UCSD-AML1 (cell line): ENCODE data around the gene UBXN10.
"Not testable (repeated sequence)": the region's sequence is repeated elsewhere in the genome, so short reads cannot be mapped to it uniquely, and the experiment has no call there.

Source experiments
- DNase-seq: peaks from one replicate; lab custom pipeline; 2025; ENCODE audit not compliant: unreplicated experiment; lab: John Stamatoyannopoulos, UW

Gene UBXN10

DNA sequence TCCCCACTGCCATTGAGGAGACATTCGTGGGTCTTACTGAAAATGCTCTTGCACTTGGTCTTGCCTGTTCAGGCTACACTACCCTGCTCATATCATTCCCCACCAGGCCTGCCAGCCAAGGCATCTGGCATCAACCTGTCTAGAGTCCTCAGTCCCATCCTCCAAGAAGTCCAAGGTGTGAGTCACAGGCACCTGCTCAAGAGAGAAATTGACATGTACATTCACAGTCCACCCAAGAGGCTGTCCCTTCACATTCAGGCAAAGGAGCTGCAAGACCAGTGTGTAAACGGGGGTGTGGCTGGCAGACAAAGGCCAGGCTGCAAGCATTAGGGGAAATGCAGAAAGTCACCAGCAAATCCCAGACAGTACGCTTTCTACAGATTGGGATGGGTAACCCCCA lies 13.5 kb downstream of the UBXN10 start:
- DNase-seq, result no peak

- no peak for DNase-seq
Measured at GRCh38 chr1:20199840-20200239, 13.9 kb downstream of the UBXN10 start.

DNA sequence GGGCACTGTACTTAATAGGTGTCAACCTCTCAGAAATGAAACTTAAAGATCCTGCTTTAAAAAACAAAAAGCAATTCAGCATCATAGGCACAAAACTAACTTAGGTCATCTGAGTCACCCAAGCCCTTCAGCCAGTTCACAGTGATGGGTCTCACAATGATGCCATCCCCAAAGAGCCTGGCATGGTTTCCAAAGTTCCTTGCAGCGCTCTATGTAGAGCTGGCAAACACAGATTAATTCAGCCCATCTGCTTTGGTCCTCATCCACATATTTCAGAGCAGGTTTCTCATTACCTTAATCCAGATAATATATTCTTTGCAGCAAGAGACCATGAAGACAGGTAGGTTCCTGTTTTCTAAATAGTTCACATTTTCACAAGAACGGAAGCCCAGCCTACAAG lies 15.1 kb downstream of the UBXN10 start:
- DNase-seq, result no peak

GRCh38 chr1:20202166-20202565 lies 16.3 kb downstream of the UBXN10 start:
- DNase-seq, result no peak

- DNase-seq, result no peak
Measured at GRCh38 chr1:20207546-20207945, 21.6 kb downstream of the UBXN10 start.

DNA sequence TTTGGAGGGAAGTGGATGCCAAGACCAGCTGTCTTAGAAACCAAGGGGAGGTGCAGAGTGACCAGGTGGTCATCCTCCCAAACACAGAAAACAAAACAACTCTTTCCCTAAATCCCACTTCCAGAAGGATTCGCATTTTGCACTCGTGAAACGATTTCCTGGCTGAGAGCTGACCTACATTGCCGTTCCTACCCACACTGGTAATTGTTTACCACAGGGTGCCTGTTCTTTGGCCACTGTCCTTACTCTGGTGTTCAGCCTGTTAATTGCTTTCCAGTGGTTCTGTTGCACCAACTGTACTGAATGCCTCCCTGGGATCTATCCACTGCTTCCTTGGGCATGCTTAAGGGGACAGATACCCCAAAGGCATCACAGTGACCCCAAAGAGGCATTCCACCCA lies 23.6 kb downstream of the UBXN10 start:
- DNase-seq, result no peak

- no peak for DNase-seq
Measured at GRCh38 chr1:20210736-20211460, 25.0 kb downstream of the UBXN10 start.

DNA sequence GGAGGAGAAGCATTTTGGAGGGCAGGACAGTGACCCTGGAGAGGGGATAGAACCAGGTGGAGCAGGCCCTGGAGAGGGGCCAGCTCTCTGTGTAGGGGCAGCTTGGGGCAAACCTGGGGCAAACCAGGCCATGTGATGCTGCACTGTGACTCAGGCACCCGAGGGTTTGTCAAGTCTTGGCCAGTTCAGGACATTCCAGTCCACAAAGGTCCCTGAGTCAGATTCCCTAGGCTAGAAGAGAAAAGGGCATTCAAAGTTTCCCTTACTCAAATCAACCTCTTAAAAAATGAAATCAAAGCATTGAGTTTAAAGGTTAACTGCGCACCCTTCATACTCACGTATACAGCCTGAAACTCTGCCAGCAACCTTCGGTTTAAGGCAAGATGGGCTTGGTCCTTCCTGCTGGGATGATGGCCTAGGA lies 25.6 kb downstream of the UBXN10 start:
- DNase-seq, result no peak

DNA sequence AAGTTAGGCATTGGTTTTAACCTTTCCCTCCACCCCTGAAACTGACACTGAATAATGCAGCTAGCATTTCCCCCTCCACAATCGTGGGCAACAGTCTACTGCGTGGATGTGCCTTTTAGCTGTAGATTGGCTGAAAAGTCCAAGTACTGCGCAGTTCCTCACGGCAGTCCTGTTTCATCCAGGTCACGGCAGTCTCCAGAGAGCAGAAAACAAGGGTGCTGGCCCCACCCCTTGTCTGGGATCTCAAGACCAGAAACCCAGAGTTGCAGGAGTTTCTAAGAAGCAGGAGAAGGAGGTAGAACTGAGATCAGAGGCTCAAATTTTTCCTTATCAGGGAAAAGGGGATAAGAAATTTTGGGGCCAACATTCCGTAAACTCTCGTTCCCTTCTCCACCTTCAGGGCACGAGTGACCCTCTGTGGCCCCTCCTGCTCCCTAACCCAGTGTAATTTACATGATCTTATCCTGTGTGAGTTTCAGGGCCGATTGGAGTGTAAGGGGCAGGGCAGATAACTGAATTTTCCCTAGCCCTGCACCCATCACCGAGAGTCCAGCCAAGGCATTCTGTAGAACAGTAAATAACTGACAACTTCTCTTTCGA lies 26.3 kb downstream of the UBXN10 start:
- no peak for DNase-seq

GRCh38 chr1:20212685-20213331 lies 26.9 kb downstream of the UBXN10 start:
- DNase-seq, result peak; percentile 46

GRCh38 chr1:20215716-20216115 lies 29.8 kb downstream of the UBXN10 start:
- no peak for DNase-seq

GRCh38 chr1:20216574-20216973 lies 30.7 kb downstream of the UBXN10 start:
- DNase-seq, result no peak

GRCh38 chr1:20219053-20219452 lies 33.2 kb downstream of the UBXN10 start:
- not testable (repeated sequence) for DNase-seq

- no peak for DNase-seq
Measured at GRCh38 chr1:20220036-20220435, 34.1 kb downstream of the UBXN10 start.

DNA sequence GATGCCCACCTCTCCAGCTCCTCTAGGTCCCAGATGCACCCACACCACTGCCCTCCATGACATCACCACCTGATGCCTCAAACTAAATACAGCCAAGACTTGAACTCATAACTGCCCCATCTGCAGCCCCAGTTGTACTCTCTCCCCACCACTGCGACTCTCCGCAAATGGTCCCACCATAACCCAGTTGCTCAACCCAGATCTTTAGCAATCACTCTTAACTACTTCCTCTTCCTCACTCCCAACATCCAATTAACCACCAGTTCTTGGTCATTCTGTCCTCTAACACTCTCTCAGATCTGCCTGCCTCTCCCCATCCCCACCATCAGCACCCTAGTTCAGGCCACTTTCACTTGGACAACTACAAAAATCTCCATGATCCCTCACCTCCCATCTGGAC lies 37.2 kb downstream of the UBXN10 start:
- no peak for DNase-seq

DNA sequence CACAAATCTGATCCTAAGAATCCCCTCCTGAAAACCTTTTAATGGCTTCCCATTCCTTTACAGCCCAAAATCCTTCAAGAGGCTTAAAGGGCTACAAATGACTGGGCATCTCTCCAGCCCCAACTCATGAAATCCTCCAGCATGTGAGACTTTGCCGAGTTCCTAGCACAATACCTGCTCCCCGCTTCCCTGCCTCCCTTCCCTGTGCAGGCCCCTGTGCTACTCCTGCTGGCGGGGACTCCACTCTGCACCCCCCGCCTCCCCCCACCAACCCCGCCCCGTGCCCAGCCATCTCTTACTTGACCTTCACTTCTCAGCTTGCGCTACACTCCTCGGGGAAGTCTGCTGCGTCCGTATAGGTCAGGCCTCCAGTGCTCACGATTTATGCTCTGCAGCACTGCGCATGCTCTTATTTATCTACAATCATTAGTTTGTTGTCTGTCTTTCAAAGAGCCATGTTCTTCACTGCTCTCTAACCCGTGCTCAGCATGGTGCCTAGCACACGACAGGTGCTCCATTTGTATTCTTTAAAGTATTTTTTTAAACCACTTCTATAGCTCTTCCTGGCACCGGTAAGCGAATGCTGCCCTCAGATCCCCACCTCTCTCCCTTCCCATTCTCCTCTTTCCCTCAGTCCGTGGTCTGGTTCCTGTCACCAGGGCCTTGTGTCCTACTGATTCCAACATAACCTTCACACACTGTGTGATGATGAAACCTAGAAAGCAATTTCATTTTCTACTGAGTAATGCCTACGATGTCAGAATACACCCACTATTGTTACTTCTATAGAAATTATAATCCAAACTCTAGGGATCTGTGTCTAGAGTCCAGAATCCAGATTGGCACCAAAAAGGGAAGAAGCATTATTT lies 37.9 kb downstream of the UBXN10 start:
- no peak for DNase-seq

DNA sequence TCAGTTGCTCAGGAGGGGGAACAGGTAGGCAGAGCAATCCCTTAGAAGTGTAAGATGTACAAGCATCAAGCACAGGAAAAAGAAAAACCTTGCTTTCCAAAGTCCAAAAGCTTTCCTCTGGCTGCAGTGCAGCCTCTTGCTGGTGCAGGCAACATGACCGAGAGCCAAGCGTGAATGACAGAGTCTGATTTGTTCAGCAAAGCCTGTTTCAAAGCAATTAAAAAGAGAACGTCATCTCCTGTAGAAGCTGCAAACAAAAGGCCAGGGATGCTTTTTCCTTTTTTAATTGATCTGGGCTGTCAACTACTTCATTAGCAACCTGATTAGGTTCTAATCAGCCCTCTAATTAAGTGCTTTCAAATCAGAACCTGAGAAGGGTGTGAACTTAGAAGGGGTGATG lies 38.6 kb downstream of the UBXN10 start:
- DNase-seq, result no peak

DNA sequence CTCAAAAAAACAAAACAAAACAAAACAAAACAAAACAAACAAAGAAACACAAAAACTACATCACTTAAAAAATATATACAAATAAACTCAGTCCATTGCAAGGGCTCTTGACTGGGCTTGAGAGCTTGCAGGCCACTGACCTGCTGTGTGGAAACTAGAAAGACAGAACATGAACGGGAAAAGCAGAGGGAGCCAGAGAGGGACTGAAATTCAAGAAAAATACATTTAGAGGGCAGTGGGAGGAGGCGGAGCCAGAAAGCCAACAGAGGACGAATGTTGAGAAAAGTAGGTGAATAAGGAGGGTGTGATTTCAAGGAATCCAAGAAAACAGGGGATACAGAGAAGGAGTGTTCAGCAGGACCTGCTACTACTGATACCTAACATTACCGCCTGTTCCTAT lies 41.8 kb downstream of the UBXN10 start:
- DNase-seq, result no peak

DNA sequence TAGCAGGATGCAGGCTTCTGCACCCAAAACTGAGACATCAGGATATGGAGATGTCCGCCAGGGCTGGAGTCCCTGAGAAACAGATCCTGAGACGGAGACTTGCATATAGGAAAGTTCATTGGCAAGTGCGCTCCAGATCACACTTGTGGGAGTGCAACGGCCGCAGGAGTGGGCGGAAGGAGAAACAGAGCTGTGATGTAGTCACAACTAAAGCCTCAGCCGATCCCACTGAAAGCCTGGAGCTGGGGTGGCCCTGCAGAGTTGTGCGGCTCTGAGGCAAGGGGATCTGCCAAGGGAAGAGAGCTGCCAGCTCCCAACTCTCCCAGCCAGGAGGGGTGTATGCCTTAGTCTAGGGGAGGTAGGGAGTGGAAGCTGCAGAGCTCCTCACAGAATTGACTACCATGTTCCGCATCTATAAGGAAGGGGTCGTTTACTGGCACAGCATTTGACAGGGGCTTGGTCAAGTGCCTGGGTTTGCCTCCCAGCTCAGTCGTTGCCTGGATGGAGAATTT lies 42.5 kb downstream of the UBXN10 start:
- DNase-seq, result no peak

- DNase-seq, result no peak
Measured at GRCh38 chr1:20229171-20229570, 43.3 kb downstream of the UBXN10 start.

DNA sequence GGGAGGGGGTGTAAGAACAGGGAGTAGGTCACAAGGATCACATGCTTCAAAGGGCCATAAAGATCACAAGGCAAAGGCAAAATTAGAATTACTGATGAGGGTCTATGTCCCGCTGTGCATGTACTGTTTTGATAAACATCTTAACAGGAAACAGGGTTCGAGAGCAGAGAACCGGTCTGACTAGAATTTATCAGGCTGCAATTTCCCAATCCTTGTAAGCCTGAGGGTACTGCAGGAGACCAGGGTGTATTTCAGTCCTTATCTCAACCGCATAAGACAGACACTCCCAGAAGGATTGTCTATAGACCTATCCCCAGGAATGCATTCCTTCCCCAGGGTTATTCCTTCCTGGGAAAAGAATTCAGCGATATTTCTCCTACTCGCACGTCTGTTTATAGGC lies 46.7 kb downstream of the UBXN10 start:
- not testable (repeated sequence) for DNase-seq
